Brain pericyte (primary cell): ENCODE measurements around the gene SAMD14.

ENCODE experiments used
- DNase-seq: peaks from one replicate; pipeline ENCODE4 v3.0.0-alpha.2; 2012; ENCODE audit warnings: low read depth, low spot score

SAMD14 gene

GRCh38 chr17:50113624-50114320 lies 16.2 kb downstream of the SAMD14 start:
- DNase-seq, result no peak

- no peak for DNase-seq
Observed at GRCh38 chr17:50112694-50113093, 17.3 kb downstream of the SAMD14 start.

GRCh38 chr17:50111673-50112655 lies 18.0 kb downstream of the SAMD14 start:
- DNase-seq, result no peak

GRCh38 chr17:50110591-50111349 lies 19.2 kb downstream of the SAMD14 start:
- DNase-seq, result no peak

- DNase-seq, result no peak
Observed at GRCh38 chr17:50109785-50110184, 20.2 kb downstream of the SAMD14 start.

GRCh38 chr17:50109207-50109606 lies 20.8 kb downstream of the SAMD14 start:
- no peak for DNase-seq

- DNase-seq, result no peak
Observed at GRCh38 chr17:50108556-50108955, 21.4 kb downstream of the SAMD14 start.

- DNase-seq, result no peak
Observed at GRCh38 chr17:50107790-50108414, 22.1 kb downstream of the SAMD14 start.

- DNase-seq, result no peak
Observed at GRCh38 chr17:50106393-50107131, 23.4 kb downstream of the SAMD14 start.

- no peak for DNase-seq
Observed at GRCh38 chr17:50105811-50106210, 24.1 kb downstream of the SAMD14 start.

GRCh38 chr17:50103941-50104340 lies 26.0 kb downstream of the SAMD14 start:
- no peak for DNase-seq

- DNase-seq, result no peak
Observed at GRCh38 chr17:50103252-50103651, 26.7 kb downstream of the SAMD14 start.

- no peak for DNase-seq
Observed at GRCh38 chr17:50102164-50102991, 27.6 kb downstream of the SAMD14 start.

- DNase-seq, result no peak
Observed at GRCh38 chr17:50101346-50102163, 28.4 kb downstream of the SAMD14 start.

GRCh38 chr17:50100921-50101345 lies 29.0 kb downstream of the SAMD14 start:
- DNase-seq, result no peak

- DNase-seq, result no peak
Observed at GRCh38 chr17:50100480-50100883, 29.5 kb downstream of the SAMD14 start.

GRCh38 chr17:50099003-50099402 lies 31.0 kb downstream of the SAMD14 start:
- no peak for DNase-seq

GRCh38 chr17:50098583-50098982 lies 31.4 kb downstream of the SAMD14 start:
- DNase-seq, result no peak

GRCh38 chr17:50097926-50098325 lies 32.0 kb downstream of the SAMD14 start:
- DNase-seq, result no peak
